ENCODE data around the gene MEIKIN. TPM values are rescaled to one million over a fixed set of nuclear protein-coding genes. Genes with fewer than 3 reads are reported as not detected.

MEIKIN gene
- not detected in 2 replicates for total RNA-seq

GRCh38 chr5:131945551-131946168 lies at the start of gene MEIKIN:
TSS of gene MEIKIN (minus strand) at chr5:131945663. CDS start at chr5:131945505, 158 bp downstream.

GRCh38 chr5:131796793-131797693 lies 148.4 kb downstream of the MEIKIN start, which contains the start of gene FNIP1:
TSS of gene FNIP1 (minus strand) at chr5:131797017. CDS start at chr5:131796921, 96 bp downstream.

Other genes with a start within 250 kb of the MEIKIN start
- 24.1 and 25.4 TPM in 2 replicates for gene FNIP1, start 148.6 kb downstream of the MEIKIN start, total RNA-seq
- not detected in 2 replicates for gene ACSL6, start 66.0 kb upstream of the MEIKIN start, total RNA-seq
- gene IL3, start 115.0 kb upstream of the MEIKIN start, total RNA-seq, result not detected in 2 replicates
- 16.8 and 17.5 TPM in 2 replicates for gene CSF2, start 128.1 kb upstream of the MEIKIN start, total RNA-seq